PC-9 (cell line): Measurements from ENCODE around the gene FRMPD2. TPM values are rescaled to one million over a fixed set of nuclear protein-coding genes. Genes with fewer than 3 reads are reported as not detected.
"Not testable (repeated sequence)": the region's sequence is repeated elsewhere in the genome, so short reads cannot be mapped to it uniquely, and the experiment has no call there.

Experiments
- BruUV-seq: library from RNA; stranded (reverse); fragments of 400-500 nt; replicated peaks from 2 replicates; lab custom pipeline; 2021; lab: Mats Ljungman, UMichigan
- CTCF ChIA-PET: fragments of 300-600 bp; sonication (Branson Sonifier 250); formaldehyde crosslinking; loops from one replicate; lab custom pipeline; 2022; ENCODE audit warnings: antibody characterized with exemption; lab: Charles Lee
- POLR2A ChIA-PET: fragments of 300-600 bp; sonication (Branson Sonifier 250); formaldehyde crosslinking; loops from one replicate; lab custom pipeline; 2022; ENCODE audit warnings: antibody characterized with exemption; ENCODE audit not compliant: unreplicated experiment; lab: Charles Lee
- DNase-seq, 2 experiments: peaks; one replicate each; pipeline versions ENCODE4 v3.0.0 to v3.0.0-alpha.2; 2015 to 2022; ENCODE audit warnings: mixed read lengths in 1 of 2
- H2AFZ ChIP-seq: fragments of 200-600 bp; sonication (generic); 2 replicates; pipeline ENCODE4 v1.8.1; 2017; ENCODE audit warnings: antibody characterized with exemption
- H3F3A ChIP-seq: fragments of 200-600 bp; sonication (generic); 2 replicates; pipeline ENCODE4 v1.8.1; 2017; ENCODE audit warnings: antibody characterized with exemption, mild to moderate bottlenecking, low read depth; ENCODE audit not compliant: insufficient read depth
- H3K27ac ChIP-seq: fragments of 200-600 bp; sonication (generic); 2 replicates; pipeline ENCODE4 v1.6.1; 2016; ENCODE audit warnings: mixed run types
- H3K27me3 ChIP-seq: fragments of 200-600 bp; sonication (generic); 2 replicates; pipeline ENCODE4 v1.6.1; 2016; ENCODE audit warnings: low read depth, mixed run types; ENCODE audit not compliant: insufficient read depth
- H3K36me3 ChIP-seq: fragments of 200-600 bp; sonication (generic); 2 replicates; pipeline ENCODE4 v1.6.1; 2016; ENCODE audit warnings: low read depth, mixed run types
- H3K4me1 ChIP-seq: fragments of 200-600 bp; sonication (generic); replicated peaks from 2 replicates; pipeline ENCODE4 v1.6.1; 2016; ENCODE audit warnings: mixed run types; ENCODE audit not compliant: insufficient read depth
- H3K4me2 ChIP-seq: fragments of 200-600 bp; sonication (generic); 2 replicates; pipeline ENCODE4 v1.6.1; 2017; ENCODE audit warnings: mixed run types
- H3K4me3 ChIP-seq: fragments of 200-600 bp; sonication (generic); 2 replicates; pipeline ENCODE4 v1.6.1; 2016; ENCODE audit warnings: mixed run types
- H3K79me2 ChIP-seq: fragments of 200-600 bp; sonication (generic); 2 replicates; pipeline ENCODE4 v1.6.1; 2017; ENCODE audit warnings: low read depth, mixed run types
- H3K9me2 ChIP-seq: fragments of 200-600 bp; sonication (generic); 2 replicates; pipeline ENCODE4 v1.8.1; 2017; ENCODE audit warnings: mild to moderate bottlenecking; ENCODE audit not compliant: insufficient read depth
- H3K9me3 ChIP-seq: fragments of 200-600 bp; sonication (generic); 2 replicates; pipeline ENCODE4 v1.8.1; 2016; ENCODE audit warnings: low read depth; ENCODE audit not compliant: insufficient read depth
- H4K20me1 ChIP-seq: fragments of 200-600 bp; sonication (generic); 2 replicates; pipeline ENCODE4 v1.8.1; 2017; ENCODE audit not compliant: insufficient read depth
- CTCF ChIP-seq: fragments of 200-600 bp; sonication (generic); conservative IDR thresholded peaks from 2 replicates; pipeline ENCODE4 v1.6.1; 2017; ENCODE audit warnings: mixed run types, antibody characterized with exemption, mild to moderate bottlenecking, moderate library complexity
- intact Hi-C: fragments of 100-400 bp; cut with micrococcal nuclease; formaldehyde crosslinking; loops from one replicate; pipeline ENCODE4 v1.10.0; 2022; ENCODE audit not compliant: unreplicated experiment
- total RNA-seq: library from RNA; stranded (reverse); gene quantifications from 2 replicates; pipeline ENCODE4 v1.2.3, GENCODE V29; 2021

The FRMPD2 gene
- total RNA-seq, 1 experiment from 2014 or later: 2.4 TPM

GRCh38 chr10:48160670-48161069, 113.8 kb downstream of the FRMPD2 start:
- H4K20me1 ChIP-seq, H3K27ac ChIP-seq, H3K36me3 ChIP-seq, BruUV-seq, H3F3A ChIP-seq, H3K4me2 ChIP-seq, H3K9me3 ChIP-seq, H3K9me2 ChIP-seq, CTCF ChIA-PET, intact Hi-C loops, H2AFZ ChIP-seq, H3K4me3 ChIP-seq, H3K4me1 ChIP-seq, H3K79me2 ChIP-seq, POLR2A ChIA-PET, DNase-seq: not testable (repeated sequence)
- TF ChIP-seq CTCF: 0 out of 2 replicates have a peak, but pooled peaks have one; percentile 15
- peaks cover 12% of the 10 kb centered on the region; the same call in 1 of the 2 replicates for H3K27me3 ChIP-seq

- H3K79me2 ChIP-seq, H3K4me1 ChIP-seq, BruUV-seq, H4K20me1 ChIP-seq, intact Hi-C loops, H3F3A ChIP-seq, DNase-seq, CTCF ChIA-PET, POLR2A ChIA-PET, H3K4me2 ChIP-seq, H3K9me2 ChIP-seq, H3K9me3 ChIP-seq, H3K27ac ChIP-seq, H3K36me3 ChIP-seq, H3K4me3 ChIP-seq, H2AFZ ChIP-seq: not testable (repeated sequence)
- peaks cover 12% of the 10 kb centered on the region; the same call in 1 of the 2 replicates for H3K27me3 ChIP-seq
Measured at GRCh38 chr10:48160163-48160562, 114.3 kb downstream of the FRMPD2 start.

GRCh38 chr10:48154211-48155140, 120.0 kb downstream of the FRMPD2 start:
- H3K27ac ChIP-seq, H3K27me3 ChIP-seq, H3K4me1 ChIP-seq, H3K36me3 ChIP-seq, CTCF ChIA-PET, BruUV-seq, H2AFZ ChIP-seq, H3K9me2 ChIP-seq, H3K79me2 ChIP-seq, H3K9me3 ChIP-seq, H4K20me1 ChIP-seq, H3K4me2 ChIP-seq, intact Hi-C loops, H3F3A ChIP-seq, H3K4me3 ChIP-seq, DNase-seq, POLR2A ChIA-PET: not testable (repeated sequence)

- BruUV-seq, H3K4me2 ChIP-seq, H3K9me2 ChIP-seq, H4K20me1 ChIP-seq, H3K9me3 ChIP-seq, H3K36me3 ChIP-seq, H3K27me3 ChIP-seq, H3K27ac ChIP-seq, H3K4me1 ChIP-seq, H3K4me3 ChIP-seq, CTCF ChIA-PET, POLR2A ChIA-PET, intact Hi-C loops, H3F3A ChIP-seq, H3K79me2 ChIP-seq, DNase-seq, H2AFZ ChIP-seq: not testable (repeated sequence)
Measured at GRCh38 chr10:48147643-48148042, 126.9 kb downstream of the FRMPD2 start.

DNA sequence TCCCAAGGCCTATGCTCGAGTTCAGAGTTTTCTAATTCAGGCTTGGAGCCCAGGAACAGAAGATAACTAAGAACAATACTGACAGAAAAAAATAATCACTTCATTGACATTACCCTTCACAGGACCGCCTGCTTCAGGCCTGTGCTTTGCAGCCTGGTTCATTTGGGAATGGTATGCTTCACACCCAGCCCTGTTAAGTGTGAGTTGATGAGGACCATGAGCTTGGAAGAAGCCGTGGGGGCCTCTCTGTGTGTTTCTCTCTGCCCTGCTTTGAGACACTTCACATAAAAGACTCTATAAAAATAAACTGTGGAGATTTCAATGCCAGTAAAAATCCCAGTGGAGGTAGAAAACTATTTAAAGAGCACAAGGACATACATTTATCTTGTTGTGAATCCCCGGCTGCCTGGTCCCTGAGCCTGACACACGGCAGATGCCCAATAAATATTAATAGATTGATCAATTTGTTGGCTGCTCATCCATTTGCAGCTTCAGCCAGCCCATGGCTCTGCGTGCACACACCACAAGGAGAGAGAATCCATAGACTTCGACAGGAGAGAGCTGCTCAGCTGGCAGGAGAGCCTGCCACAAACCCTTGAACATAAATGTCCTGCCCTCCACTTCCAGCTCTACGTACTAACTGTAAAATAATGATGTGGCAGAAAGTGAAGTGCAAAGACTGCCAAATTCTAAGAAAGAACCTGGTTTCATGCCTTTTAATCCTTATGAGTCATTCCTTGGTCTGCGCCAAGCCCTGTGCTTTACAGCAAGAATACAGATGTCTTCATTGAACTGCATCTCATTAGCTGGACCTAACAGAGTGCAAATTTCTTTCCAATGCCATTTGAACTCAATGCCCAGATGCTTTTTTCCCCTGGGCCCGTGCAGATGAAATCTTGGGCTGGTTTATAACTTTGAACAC, 130.5 kb downstream of the FRMPD2 start:
- H3K27ac ChIP-seq, BruUV-seq: not testable (repeated sequence)

GRCh38 chr10:48140949-48141348, 133.5 kb downstream of the FRMPD2 start:
- H3K9me2 ChIP-seq, POLR2A ChIA-PET, CTCF ChIA-PET, H3K27ac ChIP-seq, H3K4me3 ChIP-seq, H3K27me3 ChIP-seq, H3K79me2 ChIP-seq, H4K20me1 ChIP-seq, H3K9me3 ChIP-seq, H3K4me1 ChIP-seq, intact Hi-C loops, DNase-seq, H2AFZ ChIP-seq, H3F3A ChIP-seq, H3K4me2 ChIP-seq, BruUV-seq, H3K36me3 ChIP-seq: not testable (repeated sequence)

More for the DNA sequence above, 130.5 kb downstream of the FRMPD2 start:
- H3K27me3 ChIP-seq, H3K4me2 ChIP-seq, H3K79me2 ChIP-seq, H3K4me1 ChIP-seq, H4K20me1 ChIP-seq, DNase-seq, H2AFZ ChIP-seq, CTCF ChIA-PET, intact Hi-C loops, H3K4me3 ChIP-seq, H3F3A ChIP-seq, H3K9me2 ChIP-seq, H3K36me3 ChIP-seq, POLR2A ChIA-PET, H3K9me3 ChIP-seq: not testable (repeated sequence)
